Ovary (tissue), 3 donors: ENCODE measurements around the gene ZSWIM7.

Source experiments
- CTCF ChIP-seq, 3 donors: fragments of 450-650 bp in 2 of 3; fragments of 200-600 bp in 1 of 3; IDR thresholded peaks; one replicate each; pipeline versions ENCODE4 v1.5.1 to v1.8.0; 2016 to 2022; ENCODE audit warnings: antibody characterized with exemption in 3 of 3, mild to moderate bottlenecking in 1 of 3
- EP300 ChIP-seq: sonication (generic); formaldehyde crosslinking; IDR thresholded peaks from one replicate; pipeline ENCODE4 v1.6.1; 2017; ENCODE audit warnings: antibody characterized with exemption
- donor health status: DM: no; HTN: no; CAD: no.

- TF ChIP-seq EP300, result no peak
- no peak for TF ChIP-seq CTCF (IDR thresholded peaks at IDR 0.05)
Observed at GRCh38 chr17:15935891-15936290, 63.6 kb downstream of the ZSWIM7 start.
